ENCODE results near the gene MAEL. TPM values are rescaled to one million over a fixed set of nuclear protein-coding genes. Genes with fewer than 3 reads are reported as not detected.

Gene MAEL
- total RNA-seq, 1 donor from 2014 or later: not detected

DNA sequence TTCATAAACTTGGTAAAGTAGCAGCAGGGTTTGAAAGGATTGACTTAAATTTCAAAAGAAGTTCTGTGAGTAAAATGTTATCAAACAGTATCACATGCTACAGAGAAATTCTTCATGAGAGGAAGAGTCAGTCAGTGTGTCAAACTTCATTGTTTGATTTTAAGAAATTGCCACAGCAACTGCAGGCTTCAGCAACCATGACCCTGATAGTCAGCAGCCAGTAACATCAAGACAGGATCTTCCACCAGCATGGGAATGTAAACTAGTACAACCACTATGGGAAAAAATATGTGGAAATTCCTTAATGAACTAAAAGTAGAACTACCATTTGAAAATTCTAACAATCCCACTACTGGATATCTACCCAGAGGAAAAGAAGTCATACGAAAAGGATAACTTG is 11.5 kb downstream of the MAEL start:
- H3K9me3 Mint-ChIP-seq (ENCODE audit: low read depth): peaks cover 3% of the 10 kb centered on the region
- H3K27me3 Mint-ChIP-seq: no peaks in the 10 kb centered on the region

DNA sequence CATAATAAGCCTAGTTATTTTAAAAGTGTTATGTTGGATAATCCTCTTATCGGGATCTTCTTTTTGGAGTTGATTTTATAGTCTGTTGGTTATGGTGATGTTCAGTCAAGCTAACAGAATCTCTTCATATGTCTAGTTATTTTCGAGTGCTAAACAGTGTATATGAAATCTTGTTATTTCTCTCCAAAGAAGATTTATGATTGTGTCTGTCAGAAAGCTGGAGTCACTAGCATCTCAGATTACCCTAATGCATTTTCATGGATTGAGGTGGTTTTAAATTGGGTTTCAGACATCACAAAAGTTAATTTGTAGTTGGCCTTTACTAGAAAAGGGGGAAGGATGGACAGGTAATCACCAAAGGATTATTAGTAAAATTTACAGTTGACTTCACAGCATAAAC is 13.3 kb downstream of the MAEL start:
- H3K27ac Mint-ChIP-seq: no peak overlapping the region
- H3K36me3 Mint-ChIP-seq (ENCODE audit: insufficient read depth): peaks cover 1% of the 10 kb centered on the region
- H3K9me3 Mint-ChIP-seq (ENCODE audit: low read depth): peaks cover 3% of the 10 kb centered on the region
- no peak overlapping the region for H3K4me3 Mint-ChIP-seq (ENCODE audit: low read depth)
- no peaks in the 10 kb centered on the region for H3K4me1 Mint-ChIP-seq (ENCODE audit: low read depth)
- no peaks in the 10 kb centered on the region for H3K27me3 Mint-ChIP-seq
- no peak for DNase-seq (ENCODE audit: low spot score, unreplicated experiment)
- TF ChIP-seq, protein P1, sequence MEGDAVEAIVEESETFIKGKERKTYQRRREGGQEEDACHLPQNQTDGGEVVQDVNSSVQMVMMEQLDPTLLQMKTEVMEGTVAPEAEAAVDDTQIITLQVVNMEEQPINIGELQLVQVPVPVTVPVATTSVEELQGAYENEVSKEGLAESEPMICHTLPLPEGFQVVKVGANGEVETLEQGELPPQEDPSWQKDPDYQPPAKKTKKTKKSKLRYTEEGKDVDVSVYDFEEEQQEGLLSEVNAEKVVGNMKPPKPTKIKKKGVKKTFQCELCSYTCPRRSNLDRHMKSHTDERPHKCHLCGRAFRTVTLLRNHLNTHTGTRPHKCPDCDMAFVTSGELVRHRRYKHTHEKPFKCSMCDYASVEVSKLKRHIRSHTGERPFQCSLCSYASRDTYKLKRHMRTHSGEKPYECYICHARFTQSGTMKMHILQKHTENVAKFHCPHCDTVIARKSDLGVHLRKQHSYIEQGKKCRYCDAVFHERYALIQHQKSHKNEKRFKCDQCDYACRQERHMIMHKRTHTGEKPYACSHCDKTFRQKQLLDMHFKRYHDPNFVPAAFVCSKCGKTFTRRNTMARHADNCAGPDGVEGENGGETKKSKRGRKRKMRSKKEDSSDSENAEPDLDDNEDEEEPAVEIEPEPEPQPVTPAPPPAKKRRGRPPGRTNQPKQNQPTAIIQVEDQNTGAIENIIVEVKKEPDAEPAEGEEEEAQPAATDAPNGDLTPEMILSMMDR (IDR thresholded peaks at IDR 0.05; ENCODE audit: unreplicated experiment): no peak

More for the DNA sequence above, 11.5 kb downstream of the MAEL start:
- H3K36me3 Mint-ChIP-seq (ENCODE audit: insufficient read depth): peaks cover 1% of the 10 kb centered on the region
- H3K4me3 Mint-ChIP-seq (ENCODE audit: low read depth): no peak overlapping the region
- DNase-seq (ENCODE audit: low spot score, unreplicated experiment): no peak
- H3K27ac Mint-ChIP-seq: no peak overlapping the region
- no peaks in the 10 kb centered on the region for H3K4me1 Mint-ChIP-seq (ENCODE audit: low read depth)
- TF ChIP-seq, protein P1 (IDR thresholded peaks at IDR 0.05; ENCODE audit: unreplicated experiment): no peak

DNA sequence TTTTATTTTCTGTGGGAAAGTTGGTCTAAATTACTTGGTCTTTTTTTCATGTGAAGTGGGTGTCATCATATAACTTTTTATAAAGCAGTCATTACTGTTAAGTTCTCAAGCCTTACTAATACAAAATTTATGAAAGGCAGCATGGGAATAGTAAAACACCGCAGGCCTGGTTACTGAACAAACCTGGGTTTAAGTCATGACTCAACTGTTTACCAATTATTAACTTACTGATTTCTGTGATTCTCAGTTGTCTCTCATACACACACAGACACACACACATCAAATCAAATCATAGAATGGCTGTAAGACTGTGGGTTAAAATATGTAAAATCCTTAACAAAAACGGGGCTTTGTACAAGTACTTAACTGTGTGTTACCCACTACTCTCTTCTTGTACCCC is 14.6 kb downstream of the MAEL start:
- Mint-ChIP-seq H3K9me3 (ENCODE audit: low read depth) (peaks cover 3% of the 10 kb centered on the region), H3K4me3 (ENCODE audit: low read depth) (no peak overlapping the region), H3K4me1 (ENCODE audit: low read depth) (no peaks in the 10 kb centered on the region), H3K36me3 (ENCODE audit: insufficient read depth) (peaks cover 1% of the 10 kb centered on the region), H3K27me3 (no peaks in the 10 kb centered on the region), H3K27ac (no peak overlapping the region)
- TF ChIP-seq, protein P1 (IDR thresholded peaks at IDR 0.05; ENCODE audit: unreplicated experiment): no peak
- DNase-seq (ENCODE audit: low spot score, unreplicated experiment): no peak

DNA sequence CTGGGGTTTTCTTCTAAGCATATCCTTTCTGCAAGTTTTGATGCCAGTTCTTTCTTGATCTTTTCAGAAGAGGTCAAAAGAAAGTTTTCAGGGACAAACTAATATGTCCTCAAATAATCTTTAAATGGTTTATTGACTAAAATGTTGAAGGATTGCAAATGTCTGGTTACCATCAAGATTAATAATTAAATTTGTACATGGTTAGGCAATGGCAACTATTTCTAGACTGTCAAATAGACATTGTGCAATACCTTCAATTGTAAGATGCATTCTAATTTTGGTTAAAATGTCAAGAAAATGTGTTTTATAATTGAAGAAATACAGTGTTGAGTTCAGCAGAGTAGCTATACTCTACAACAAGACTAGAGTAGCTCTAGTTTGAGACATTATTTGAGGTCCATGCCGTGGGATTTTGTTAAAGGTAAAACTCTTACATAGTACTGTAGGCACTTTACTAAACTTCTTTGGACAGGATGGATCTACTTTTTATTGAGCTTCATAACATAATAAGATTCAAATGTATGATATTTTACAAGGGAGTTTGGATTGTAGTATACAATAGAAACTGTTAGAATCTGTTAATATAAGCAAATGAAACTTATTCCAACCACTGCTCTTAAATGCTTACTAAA is 22.6 kb downstream of the MAEL start:
- Mint-ChIP-seq H3K27ac (no peak overlapping the region), H3K36me3 (ENCODE audit: insufficient read depth) (no peaks in the 10 kb centered on the region), H3K4me3 (ENCODE audit: low read depth) (no peak overlapping the region), H3K27me3 (peaks cover 21% of the 10 kb centered on the region), H3K4me1 (ENCODE audit: low read depth) (no peaks in the 10 kb centered on the region), H3K9me3 (ENCODE audit: low read depth) (no peaks in the 10 kb centered on the region)
- DNase-seq (ENCODE audit: low spot score, unreplicated experiment): no peak
- TF ChIP-seq, protein P1 (IDR thresholded peaks at IDR 0.05; ENCODE audit: unreplicated experiment): no peak

DNA sequence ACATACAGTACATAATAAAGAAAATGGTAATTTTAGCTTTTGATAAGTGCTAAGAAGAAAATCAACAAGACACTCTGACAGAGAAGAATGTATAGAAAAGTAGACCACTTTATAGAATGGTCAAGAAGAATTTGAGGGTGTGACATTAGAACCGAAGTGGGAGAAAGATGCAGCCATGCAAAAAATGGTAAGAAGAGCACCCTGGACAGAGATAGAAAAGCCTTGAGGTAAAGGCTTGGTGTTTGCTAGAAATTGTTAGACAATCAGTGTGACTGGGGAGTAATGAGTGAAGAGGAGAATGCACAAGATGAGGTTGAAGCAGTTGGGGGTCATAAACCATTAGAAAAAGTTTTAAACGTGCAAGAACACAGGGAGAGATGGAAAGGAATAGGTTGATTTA is 23.5 kb downstream of the MAEL start:
- Mint-ChIP-seq H3K4me1 (ENCODE audit: low read depth) (no peaks in the 10 kb centered on the region), H3K27ac (no peak overlapping the region), H3K36me3 (ENCODE audit: insufficient read depth) (no peaks in the 10 kb centered on the region), H3K9me3 (ENCODE audit: low read depth) (no peaks in the 10 kb centered on the region), H3K27me3 (peaks cover 21% of the 10 kb centered on the region), H3K4me3 (ENCODE audit: low read depth) (no peak overlapping the region)
- TF ChIP-seq, protein P1 (IDR thresholded peaks at IDR 0.05; ENCODE audit: unreplicated experiment): no peak
- no peak for DNase-seq (ENCODE audit: low spot score, unreplicated experiment)
